Stimulated activated CD8-positive, alpha-beta memory T cell treated with anti-CD3 and anti-CD28 coated beads, Interleukin-12 subunit alpha, Interleukin-12 subunit beta, amount 100 ng/mL, for 1 hour (primary cell): ENCODE results near the gene CHCHD5.
"Not testable (repeated sequence)": the region's sequence is repeated elsewhere in the genome, so short reads cannot be mapped to it uniquely, and the experiment has no call there.

Experiments
- DNase-seq: peaks from one replicate; pipeline ENCODE4 v3.0.0-alpha.2; 2020; ENCODE audit warnings: low read depth

CHCHD5 gene

DNA sequence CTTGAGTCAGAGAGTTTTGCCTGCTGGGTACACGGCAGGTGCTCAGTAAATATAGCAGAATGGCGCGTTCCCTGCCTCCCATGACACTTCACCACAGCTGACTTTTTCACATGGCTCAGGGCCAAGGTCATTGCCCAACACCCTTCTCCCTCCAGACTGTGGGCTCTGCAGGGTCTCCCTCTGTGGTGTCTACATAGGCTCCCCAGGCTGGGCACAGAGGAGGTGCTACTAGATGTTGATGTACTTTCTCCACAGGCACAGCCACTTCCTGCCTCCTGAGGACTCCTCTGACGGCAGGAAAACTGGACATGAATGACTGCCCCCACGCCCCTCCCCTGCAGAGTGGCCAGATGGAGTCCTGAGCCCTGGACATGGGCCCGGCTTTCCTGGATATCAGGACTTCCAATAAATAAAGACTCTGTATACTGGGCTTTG lies 4.2 kb downstream of the CHCHD5 start:
- no peak for DNase-seq

DNA sequence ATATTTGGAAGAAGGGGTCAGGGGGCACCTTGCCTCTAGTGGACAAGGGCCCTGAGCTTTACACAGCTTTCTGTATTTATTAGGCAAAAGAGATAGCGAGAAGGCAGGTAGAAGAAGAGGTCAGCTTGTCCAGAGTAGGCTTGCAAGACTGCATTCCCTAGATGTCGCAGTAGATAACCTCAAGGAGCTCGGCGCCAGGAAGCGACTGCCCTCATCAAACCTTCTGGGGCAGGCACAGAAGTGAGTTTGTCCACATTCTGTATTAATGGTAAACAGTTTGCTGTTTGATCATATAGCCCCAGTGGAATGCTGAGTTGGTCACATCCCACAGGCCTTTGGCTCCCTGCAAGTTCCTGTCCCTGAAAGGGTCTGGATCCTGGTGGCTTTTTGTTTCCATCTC lies 7.0 kb downstream of the CHCHD5 start:
- no peak for DNase-seq

DNA sequence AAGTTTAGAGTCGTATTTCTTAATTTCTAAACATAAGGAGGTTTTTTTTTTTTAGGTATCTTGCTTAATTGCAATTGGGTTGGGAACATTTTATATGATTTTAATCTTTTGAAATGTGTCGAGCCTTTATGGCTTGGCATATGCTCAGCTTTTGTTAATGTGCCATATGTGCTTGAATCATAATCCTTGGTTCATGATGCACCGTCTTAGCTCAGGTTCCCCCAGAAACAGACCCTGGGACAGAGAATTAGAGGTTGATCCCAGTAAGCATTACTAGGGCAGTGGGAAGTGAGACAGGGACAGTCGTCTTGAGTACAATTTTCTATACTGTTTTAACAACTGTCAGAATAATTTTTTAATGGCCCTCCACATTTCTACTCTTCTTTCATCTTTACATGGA lies 9.3 kb downstream of the CHCHD5 start:
- no peak for DNase-seq

DNA sequence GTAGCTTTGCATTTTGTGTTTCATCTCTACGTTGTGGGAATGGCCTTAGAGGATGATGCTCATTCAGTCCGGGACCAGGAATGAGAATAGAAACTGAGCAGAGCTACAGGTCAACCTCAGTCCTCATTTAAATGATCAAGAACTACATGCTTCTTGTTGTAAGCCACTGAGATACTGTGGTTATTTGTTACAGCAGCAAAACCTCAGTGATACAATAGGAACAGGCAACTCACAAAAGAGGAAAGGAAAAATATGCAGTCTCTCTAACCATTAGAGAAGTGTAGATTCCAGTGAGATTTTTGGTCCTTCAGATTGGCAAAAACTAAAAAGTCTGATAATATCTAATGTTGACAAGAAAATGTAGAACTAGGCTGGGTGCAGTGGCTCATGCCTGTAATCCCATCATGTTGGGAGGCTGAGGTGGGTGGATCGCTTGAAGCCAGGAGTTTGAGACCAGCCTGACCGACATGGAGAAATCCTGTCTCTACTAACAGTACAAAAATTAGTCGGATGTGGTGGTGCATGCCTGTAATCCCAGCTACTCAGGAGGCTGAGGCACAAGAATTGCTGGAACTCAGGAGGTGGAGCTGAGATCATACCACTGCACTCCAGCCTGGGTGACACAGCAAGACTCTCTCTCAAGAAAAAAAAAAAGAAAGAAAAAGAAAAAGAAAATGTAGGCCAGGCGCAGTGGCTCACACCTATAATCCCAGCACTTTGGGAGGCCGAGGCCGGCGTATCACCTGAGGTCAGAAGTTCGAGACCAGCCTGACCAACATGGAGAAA lies 13.3 kb downstream of the CHCHD5 start:
- DNase-seq, result no peak

DNA sequence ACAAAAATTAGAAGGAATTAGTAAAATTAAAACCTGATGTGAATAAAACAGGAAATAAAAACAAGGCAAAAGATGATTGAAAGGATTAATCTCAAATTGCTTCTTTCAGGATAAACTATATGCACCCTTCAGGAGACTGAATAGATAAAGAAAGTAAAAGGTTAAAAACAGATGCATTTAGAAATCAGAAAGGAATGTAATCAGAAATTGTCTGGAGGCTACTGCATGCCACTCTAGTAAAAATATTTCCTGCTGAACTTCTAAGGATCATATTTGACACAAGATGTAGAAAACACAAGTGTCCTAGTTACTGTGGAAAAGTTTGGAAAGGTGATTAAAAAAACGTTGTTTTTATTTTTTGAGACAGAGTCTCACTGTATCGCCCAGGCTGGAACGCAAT lies 16.2 kb downstream of the CHCHD5 start:
- no peak for DNase-seq

DNA sequence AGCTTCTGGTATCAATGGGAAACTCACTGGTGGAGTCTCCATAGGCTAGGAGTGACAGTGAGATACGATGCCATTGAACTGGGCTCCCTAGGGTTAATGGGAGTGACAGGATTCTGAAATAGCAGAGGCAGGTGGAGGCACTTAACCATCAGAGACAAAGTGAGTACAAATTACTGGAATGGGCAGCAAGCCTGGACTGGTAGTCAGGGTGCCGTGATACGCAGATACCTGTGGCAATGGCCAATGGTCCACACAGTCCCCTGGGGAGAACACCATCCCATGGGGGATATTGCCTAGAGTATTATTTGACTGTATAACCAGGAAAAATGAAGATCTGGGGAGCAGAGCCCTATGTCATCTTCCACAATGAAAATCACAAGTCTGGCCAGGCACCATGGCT lies 17.3 kb downstream of the CHCHD5 start:
- no peak for DNase-seq

DNA sequence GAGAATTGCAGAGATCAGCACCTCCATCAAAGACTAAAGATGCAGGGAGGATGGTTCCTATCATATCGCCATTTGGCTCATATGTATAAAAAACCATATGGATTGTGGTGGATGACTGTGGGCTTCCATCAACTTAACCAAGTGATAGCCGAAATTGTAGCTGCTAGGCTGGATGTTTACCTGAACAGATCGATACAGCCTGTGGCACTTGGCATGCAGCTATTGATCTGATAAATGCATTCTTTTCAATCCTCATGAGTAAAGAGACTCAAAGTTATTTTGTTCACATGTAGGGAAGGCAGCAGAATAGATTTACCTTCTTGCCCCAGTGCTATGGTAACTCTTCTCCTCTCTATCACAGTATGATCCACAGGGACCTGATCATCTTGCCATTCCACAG lies 18.5 kb downstream of the CHCHD5 start:
- no peak for DNase-seq

DNA sequence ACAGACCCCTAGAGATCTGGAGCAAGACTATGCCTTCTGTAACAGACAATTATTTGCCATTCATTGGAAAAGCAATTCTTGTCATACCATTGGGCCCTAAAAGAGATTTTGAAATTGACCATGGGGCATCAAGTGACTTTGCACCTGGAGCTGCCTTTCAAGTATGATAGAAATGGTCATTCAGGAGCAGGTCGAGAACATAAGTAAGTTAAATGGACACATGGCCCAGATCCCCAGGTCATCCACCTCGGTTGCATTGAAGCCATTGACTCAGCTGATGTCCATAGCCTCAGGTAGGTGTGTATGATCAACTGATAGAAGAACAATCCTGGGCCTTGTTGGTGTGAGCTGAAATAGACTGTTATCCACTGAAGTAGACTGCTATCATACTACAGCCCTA lies 19.3 kb downstream of the CHCHD5 start:
- no peak for DNase-seq

DNA sequence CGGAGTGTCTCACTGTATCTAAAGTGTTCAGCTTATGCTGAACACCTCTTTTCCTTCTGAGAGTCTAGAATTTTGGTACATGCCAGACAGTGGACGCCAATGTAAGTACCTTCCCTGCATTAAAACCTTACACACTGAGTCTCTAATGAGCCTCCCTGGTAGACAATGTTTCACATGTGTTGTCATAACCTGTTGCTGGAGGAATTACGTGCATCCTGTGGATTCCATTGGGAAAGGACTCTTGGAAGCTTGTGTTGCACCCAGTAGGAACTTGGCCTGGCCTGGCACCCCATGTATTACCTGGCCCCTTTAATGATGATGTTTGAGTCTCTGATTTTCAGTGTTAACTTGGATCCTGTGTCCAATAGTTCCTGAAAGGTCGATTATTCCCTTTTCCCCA lies 20.5 kb downstream of the CHCHD5 start:
- no peak for DNase-seq

DNA sequence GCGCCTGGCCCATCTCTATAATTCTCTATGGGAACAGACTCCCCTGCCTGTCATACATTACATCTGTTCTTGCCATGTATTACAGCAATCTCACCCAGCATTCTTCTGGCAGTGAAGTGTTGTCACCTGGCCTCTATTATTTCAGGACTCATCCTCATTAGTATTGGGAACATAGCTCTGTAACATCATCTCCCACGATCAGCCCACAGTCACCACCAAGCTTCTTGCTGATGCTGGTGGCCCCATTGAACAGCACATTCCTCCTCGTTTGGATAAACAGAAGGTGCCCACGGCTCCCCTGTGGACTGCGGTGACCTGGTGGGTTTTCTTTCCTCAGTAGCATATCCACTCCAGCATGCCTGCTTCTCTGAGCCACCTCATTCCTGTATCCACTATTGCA lies 21.5 kb downstream of the CHCHD5 start:
- no peak for DNase-seq

DNA sequence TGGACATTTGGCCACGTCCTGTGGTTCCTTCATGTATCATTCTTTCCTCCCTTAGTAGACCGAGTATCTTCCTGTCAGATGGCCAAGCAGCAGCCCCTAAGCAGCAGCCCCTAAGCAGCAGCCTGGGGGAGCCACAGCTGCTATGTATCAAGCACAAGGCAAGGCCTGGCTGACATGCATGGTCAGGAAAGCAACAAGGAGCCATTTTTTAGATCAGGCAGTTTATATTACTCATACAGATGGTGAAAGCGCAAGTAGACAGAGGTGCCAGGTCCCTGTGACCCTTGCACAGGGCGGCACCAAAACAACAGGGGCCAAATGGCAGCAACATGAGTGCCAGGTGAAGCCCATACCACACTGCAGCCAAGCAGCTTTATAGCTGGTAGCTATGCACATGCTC lies 22.1 kb downstream of the CHCHD5 start:
- DNase-seq, result no peak

DNA sequence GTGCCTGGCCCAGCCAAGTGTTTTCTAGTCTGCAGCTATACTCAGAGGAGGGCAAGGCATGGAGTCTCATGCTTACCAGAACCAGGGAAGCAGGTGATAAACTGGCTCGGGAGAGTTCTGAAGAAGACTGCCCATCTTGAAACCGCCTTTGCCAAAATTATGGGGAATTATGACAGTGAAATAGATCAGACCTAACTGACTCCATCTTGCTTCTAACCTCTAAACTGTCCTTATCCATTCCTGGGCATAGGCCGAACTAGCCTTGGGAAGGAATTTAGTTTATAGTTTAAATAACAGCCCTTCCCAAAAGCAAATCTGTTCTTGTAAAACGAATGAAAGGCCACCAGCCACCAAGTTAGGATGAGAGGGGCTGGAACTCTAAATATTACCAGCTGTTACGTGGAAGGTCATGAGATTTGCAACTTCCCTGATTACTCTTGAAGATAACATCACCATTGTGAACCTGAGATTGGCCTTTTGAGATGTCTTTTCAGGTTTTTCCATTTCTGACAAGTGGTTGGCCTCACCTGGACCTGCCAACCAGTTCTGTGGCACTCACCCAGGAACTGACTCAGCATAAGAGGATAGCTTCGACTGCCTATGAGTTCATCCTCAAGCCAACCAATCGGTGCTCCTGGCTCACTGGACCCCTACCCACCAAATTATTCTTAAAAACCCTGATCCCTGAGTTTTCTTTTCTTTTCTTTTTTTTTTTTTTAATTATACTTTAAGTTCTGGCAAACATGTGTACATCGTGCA lies 23.4 kb downstream of the CHCHD5 start:
- no peak for DNase-seq

DNA sequence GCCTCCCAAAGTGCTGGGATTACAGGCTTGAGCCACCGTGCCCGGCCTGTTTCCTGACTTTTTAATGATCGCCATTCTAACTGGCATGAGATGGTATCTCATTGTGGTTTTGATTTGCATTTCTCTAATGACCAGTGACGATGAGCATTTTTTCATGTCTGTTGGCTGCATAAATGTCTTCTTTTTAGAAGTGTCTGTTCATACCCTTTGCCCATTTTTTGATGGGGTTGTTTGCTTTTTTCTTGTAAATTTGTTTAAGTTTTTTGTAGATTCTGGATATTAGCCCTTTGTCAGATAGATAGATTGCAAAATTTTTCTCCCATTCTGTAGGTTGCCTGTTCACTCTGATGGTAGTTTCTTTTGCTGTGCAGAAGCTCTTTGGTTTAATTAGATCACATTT lies 24.9 kb downstream of the CHCHD5 start:
- not testable (repeated sequence) for DNase-seq

DNA sequence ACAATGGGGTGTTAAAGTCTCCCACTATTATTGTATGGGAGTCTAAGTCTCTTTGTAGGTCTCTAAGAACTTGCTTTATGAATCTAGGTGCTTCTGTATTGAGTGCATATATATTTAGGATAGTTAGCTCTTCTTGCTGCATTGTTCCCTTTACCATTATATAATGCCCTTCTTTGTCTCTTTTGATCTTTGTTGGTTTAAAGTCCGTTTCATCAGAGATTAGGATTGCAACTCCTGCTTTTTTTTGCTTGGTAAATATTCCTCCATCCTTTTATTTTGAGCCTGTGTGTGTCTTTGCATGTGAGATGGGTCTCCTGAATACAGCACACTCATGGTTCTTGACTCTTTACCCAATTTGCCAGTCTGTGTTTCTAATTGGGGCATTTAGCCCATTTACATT lies 27.9 kb downstream of the CHCHD5 start:
- not testable (repeated sequence) for DNase-seq

DNA sequence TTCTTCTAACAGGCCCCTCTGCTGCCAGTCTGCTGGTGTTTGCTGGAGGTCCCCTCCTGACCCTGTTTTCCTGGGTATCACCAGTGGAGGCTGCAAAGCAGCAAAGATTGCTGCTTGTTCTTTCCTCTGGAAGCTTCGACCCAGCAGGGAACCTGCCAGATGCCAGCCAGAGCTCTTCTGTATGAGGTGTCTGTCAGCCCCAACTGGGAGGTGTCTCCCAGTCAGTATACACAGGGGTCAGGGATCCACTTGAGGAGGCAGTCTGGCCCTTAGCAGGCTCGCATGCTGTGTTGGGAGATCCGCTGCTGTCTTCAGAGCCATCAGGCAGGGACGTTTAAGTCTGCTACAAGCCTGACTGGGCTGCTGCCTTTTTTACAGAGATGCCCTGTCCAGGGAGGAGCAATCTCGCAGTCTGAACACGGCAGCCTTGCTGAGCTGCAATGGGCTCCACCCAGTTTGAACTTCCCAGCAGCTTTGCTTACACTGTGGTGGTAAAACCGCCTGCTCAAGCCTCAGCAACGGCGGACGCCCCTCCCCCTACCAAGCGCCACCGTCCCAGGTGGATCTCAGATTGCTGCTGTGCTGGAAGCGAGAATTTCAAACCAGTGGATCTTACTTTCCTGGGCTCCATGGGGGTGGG lies 29.9 kb downstream of the CHCHD5 start:
- DNase-seq, result no peak

DNA sequence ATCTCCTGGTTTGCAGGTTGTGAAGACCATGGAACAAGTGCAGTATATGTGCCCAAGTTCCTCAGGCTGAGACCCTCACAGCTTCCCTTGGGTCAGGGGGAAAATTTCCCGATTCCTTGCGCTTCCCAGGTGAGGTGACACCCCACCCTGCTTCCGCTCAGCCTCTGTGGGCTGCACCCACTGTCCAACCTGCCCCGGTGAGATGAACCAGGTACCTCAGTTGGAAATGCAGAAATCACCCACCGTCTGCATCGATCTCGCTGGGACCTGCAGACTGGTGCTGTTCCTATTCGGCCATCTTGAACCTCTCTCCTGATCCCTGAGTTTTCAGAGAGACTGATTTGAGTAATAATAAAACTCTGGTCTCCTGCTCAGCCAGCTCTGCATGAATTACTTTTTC lies 30.6 kb downstream of the CHCHD5 start:
- no peak for DNase-seq

DNA sequence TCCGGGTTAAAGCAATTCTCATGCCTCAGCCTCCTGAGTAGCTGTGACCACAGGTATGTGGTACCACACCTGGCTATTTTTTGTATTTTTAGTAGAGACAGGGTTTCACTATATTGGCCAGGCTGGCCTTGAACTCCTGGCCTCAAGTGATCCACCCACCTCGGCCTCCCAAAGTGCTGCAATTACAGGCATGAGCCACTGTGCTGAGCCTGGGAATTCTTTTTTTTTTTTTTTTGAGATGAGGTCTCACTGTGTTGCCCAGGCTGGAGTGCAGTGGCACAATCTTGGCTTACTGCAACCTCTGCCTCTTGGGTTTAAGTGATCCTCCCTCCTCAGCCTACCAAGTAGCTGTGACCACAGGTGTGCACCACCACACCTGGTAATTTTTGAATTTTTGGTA lies 31.4 kb downstream of the CHCHD5 start:
- not testable (repeated sequence) for DNase-seq

DNA sequence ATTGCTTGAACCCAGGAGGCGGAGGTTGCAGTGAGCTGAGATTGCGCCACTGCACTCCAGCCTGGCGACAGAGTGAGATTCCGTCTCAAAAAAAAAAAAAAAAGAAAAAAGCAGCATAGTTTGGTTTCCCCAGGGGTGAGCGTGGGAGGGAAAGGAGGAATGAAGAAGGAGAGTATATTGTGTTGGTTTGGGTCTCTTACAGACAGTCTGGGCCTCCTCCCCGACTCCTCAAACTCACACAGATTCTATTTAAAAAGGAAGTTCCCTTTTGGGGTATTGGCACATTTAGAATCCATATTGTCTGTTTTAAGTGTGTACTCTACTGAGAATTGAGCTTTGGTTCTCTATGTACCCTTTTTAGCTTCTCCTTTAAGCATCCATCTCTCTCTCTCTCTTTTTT lies 34.0 kb downstream of the CHCHD5 start:
- DNase-seq, result no peak

DNA sequence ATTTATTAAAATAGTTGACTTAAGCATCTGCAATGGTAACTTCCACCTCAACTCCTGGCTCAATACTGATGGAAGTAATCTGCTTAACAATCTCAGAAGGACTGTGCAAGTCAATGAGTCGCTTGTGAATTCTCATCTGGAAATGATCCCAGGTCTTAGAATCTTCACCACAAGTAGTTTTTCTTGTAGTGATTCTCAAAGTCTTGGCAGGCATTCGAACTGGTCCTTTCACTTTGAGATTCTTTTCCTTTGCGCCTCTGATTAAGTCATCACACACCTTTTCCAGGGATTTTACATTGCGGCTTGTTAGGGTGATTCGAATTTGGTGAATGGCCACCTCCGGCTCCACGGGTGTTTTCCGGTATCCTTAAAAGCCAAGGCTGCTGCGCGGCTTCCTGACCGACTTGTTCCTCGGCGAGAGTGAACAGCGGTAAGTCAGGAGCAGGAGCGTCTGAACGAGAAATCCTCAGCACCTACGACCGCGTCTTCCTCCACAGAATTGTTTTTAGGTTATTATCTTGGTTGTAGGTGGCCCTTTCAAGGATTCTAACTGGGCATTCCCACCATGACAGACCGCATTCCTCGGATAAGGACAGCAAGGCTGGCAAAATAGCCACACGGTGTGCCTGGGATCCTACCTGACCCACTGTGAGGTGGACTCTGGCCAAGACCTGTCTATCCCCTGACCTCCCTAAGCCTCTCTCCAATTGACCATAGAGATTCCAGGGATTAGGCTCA lies 37.5 kb downstream of the CHCHD5 start:
- DNase-seq, result no peak

DNA sequence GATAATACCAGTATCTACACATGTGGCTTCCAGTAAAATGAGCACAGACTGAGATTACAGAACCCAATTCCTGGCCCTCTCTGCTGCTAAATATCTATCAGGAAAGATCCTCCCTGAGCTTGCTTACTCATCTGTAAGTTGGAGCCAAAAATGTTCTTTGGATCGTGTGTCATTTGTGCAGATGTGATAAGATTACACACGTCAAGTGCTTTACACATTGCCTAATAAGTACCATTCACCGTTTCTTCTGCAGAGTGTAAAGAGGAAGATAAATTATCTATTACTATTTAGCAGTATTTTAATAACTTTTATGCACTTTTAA lies 38.1 kb downstream of the CHCHD5 start:
- DNase-seq, result no peak

DNA sequence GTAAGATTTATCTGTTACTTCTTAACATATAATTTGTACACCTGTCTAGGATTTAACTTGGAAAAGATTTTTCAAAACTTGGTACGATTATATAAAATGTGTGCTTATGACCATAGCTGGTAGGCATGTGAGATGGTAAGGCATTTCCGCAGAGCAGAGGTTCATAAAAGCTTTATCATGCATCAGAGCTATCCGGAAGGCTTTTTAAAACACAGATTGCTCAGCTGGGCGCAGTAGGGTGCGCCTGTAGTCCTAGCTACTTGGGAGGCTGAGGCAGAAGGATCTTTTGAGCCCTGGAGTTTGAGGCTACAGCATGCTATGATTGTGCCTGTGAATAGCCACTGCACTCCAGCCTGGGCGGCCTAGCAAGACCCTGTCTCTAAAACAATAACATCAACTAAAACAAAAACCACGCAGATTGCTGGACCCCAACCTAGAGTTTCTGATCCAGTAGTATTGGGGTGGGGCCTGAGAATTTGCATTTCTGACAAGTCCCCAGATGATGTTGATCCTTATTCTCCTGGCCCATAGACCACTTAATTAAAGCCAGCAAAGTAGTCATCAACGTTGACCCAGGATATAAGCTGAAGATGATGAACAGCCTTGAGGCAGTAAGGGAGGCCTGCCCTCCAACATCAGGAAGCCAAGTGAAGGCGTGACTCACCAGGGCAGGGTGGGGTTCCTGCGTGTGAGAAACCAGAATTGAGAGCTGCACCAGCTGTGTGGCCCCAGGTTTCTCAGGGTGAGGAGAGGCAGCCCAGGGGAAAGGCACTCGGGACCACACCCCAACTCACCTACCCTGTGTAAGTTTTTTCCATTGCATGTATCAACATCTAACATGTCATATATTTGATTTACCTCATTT lies 39.7 kb downstream of the CHCHD5 start:
- peak; percentile 66 for DNase-seq
